Vagina (tissue), 2 donors: ENCODE results near the gene WNT9A.

Experiments
- POLR2A ChIP-seq, 2 donors: fragments of 450-650 bp; IDR thresholded peaks; one replicate each; pipeline ENCODE4 v1.6.1; 2017; ENCODE audit warnings: antibody characterized with exemption in 2 of 2, mild to moderate bottlenecking in 2 of 2, moderate library complexity in 2 of 2
- POLR2AphosphoS5 ChIP-seq, 2 donors: sonication (generic); formaldehyde crosslinking; IDR thresholded peaks; one replicate each; pipeline ENCODE4 v1.9.0; 2017; ENCODE audit warnings: antibody characterized with exemption in 2 of 2, mild to moderate bottlenecking in 2 of 2, low read depth in 1 of 2; ENCODE audit not compliant: insufficient read depth in 1 of 2
- TF ChIP-seq, protein P1 (sequence below), 3 experiments: fragments of 450-650 bp in 2 of 3; fragments of 200-600 bp in 1 of 3; sonication (generic) in 1 of 3; IDR thresholded peaks; one replicate each; pipeline ENCODE4 v1.5.1; 2017 to 2019; ENCODE audit warnings: antibody characterized with exemption in 3 of 3, mild to moderate bottlenecking in 2 of 3, moderate library complexity in 2 of 3

DNA sequence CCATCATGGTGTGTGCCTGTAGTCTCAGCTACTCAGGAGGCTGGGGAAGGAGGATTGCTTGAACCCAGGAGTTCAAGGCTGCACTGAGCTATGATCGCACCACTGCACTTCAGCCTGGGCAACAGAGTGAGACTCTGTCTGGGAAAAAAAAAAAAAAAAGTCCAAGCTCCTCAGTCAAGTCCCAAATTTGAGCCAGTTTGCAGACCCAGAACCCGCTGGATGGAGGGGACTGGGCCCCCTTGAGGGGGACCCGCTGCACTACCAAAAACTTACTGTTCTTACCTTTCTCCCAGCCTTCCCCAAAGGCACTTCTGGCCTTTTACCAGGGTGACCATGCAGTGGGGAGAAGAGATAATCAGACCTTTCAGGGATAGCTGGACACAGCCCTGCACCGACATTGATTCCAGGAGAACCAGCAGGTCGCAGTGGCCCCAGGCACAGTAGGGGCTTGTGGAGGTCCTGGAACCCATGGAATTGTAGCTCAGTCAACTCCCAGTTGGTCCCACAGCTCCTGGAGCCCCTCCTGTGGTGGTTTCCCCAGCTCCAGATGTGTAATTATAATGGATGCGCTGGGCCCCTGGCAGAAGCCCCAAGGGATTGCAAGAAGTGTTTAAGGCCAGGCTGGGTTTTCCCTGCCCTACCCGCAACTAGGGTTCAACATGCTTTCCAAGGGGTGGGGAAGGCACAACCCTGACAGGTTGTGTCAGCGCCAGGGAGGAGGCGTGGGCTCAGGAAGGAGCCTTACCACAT lies 4.1 kb upstream of the WNT9A start:
- TF ChIP-seq POLR2AphosphoS5 (IDR thresholded peaks at IDR 0.05; ENCODE audit: insufficient read depth in 1 of 2, low read depth in 1 of 2), result no peak
- TF ChIP-seq, protein P1, sequence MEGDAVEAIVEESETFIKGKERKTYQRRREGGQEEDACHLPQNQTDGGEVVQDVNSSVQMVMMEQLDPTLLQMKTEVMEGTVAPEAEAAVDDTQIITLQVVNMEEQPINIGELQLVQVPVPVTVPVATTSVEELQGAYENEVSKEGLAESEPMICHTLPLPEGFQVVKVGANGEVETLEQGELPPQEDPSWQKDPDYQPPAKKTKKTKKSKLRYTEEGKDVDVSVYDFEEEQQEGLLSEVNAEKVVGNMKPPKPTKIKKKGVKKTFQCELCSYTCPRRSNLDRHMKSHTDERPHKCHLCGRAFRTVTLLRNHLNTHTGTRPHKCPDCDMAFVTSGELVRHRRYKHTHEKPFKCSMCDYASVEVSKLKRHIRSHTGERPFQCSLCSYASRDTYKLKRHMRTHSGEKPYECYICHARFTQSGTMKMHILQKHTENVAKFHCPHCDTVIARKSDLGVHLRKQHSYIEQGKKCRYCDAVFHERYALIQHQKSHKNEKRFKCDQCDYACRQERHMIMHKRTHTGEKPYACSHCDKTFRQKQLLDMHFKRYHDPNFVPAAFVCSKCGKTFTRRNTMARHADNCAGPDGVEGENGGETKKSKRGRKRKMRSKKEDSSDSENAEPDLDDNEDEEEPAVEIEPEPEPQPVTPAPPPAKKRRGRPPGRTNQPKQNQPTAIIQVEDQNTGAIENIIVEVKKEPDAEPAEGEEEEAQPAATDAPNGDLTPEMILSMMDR (IDR thresholded peaks at IDR 0.05), result no peak
- TF ChIP-seq POLR2A (IDR thresholded peaks at IDR 0.05), result no peak
